Upper lobe of left lung (tissue), 4 donors: Measurements from ENCODE around the gene JAK3.

ENCODE experiments used
- CTCF ChIP-seq, 6 experiments: fragments of 450-650 bp in 4 of 6; fragments of 200-600 bp in 2 of 6; sonication (generic) in 2 of 6; IDR thresholded peaks; one replicate each; pipeline ENCODE4 v1.5.1; 2016 to 2019; ENCODE audit warnings: antibody characterized with exemption in 6 of 6
- EP300 ChIP-seq, 4 donors: sonication (generic); formaldehyde crosslinking; IDR thresholded peaks; one replicate each; pipeline ENCODE4 v1.5.1; 2017; ENCODE audit warnings: antibody characterized with exemption in 4 of 4, control low read depth in 2 of 4
- POLR2AphosphoS5 ChIP-seq, 2 donors: sonication (generic); formaldehyde crosslinking; IDR thresholded peaks; one replicate each; pipeline ENCODE4 v1.5.1; 2017; ENCODE audit warnings: antibody characterized with exemption in 2 of 2

GRCh38 chr19:17807731-17808316 lies 40.0 kb downstream of the JAK3 start:
- TF ChIP-seq CTCF (IDR thresholded peaks at IDR 0.05) (no peak), POLR2AphosphoS5 (IDR thresholded peaks at IDR 0.05) (no peak), EP300 (IDR thresholded peaks at IDR 0.05) (no peak)
